ENCODE measurements around the gene IKZF5. TPM values are rescaled to one million over a fixed set of nuclear protein-coding genes. Genes with fewer than 3 reads are reported as not detected.

The IKZF5 gene
- total RNA-seq, 2 experiments from 2014 or later: 81.8 to 87.1 TPM

- ATAC-seq (ENCODE audit: poor library complexity) (no peak), DNase-seq (no peak)
- ChIA-PET CTCF (no interaction called here), POLR2A (no interaction called here)
- Mint-ChIP-seq H3K27ac (no peak overlapping the region), H3K27me3 (no peaks in the 10 kb centered on the region), H3K4me3 (no peak overlapping the region), H3K4me1 (ENCODE audit: low read depth) (peaks cover 9% of the 10 kb centered on the region), H3K36me3 (ENCODE audit: low read depth) (peaks cover 3% of the 10 kb centered on the region), H3K9me3 (no peaks in the 10 kb centered on the region)
- H3K27ac ChIP-seq (ENCODE audit: low read depth in 1 of 2, low read length in 2 of 2): no peak overlapping the region
- H3K4me1 ChIP-seq (ENCODE audit: insufficient read depth, low read length): no peaks in the 10 kb centered on the region
- no peaks in the 10 kb centered on the region for H3K27me3 ChIP-seq (ENCODE audit: control insufficient read depth in 1 of 2, insufficient read depth in 2 of 2, low read length in 2 of 2)
- intact Hi-C loops (cut with DNase I, micrococcal nuclease): loop anchor here in 1 of 2 experiments (10.0 kb wide), 2 partner anchors 1045 to 1395 kb away; partner anchors contain the start of genes NSMCE4A and OAT
- no peaks in the 10 kb centered on the region for H3K36me3 ChIP-seq (ENCODE audit: insufficient read depth, low read length)
- no peaks in the 10 kb centered on the region for H3K9me3 ChIP-seq (ENCODE audit: control insufficient read depth in 1 of 2, insufficient read depth in 1 of 2, low read length in 2 of 2)
- no peak overlapping the region for H3K4me3 ChIP-seq (ENCODE audit: low read length)
- no peak for TF ChIP-seq CTCF (IDR thresholded peaks at IDR 0.05)
Measured at GRCh38 chr10:123019941-123020703, 11.5 kb upstream of the IKZF5 start.

GRCh38 chr10:123019264-123019663, 10.7 kb upstream of the IKZF5 start:
- H3K27me3 ChIP-seq (ENCODE audit: control insufficient read depth in 1 of 2, insufficient read depth in 2 of 2, low read length in 2 of 2): no peaks in the 10 kb centered on the region
- intact Hi-C loops (cut with DNase I, micrococcal nuclease): loop anchor here in 1 of 2 experiments (10.0 kb wide), 2 partner anchors 1044 to 1396 kb away; partner anchors contain the start of genes NSMCE4A and OAT
- Mint-ChIP-seq H3K9me3 (no peaks in the 10 kb centered on the region), H3K4me1 (ENCODE audit: low read depth) (peaks cover 10% of the 10 kb centered on the region), H3K36me3 (ENCODE audit: low read depth) (peaks cover 4% of the 10 kb centered on the region), H3K27me3 (no peaks in the 10 kb centered on the region), H3K4me3 (no peak overlapping the region), H3K27ac (no peak overlapping the region)
- H3K36me3 ChIP-seq (ENCODE audit: insufficient read depth, low read length): no peaks in the 10 kb centered on the region
- POLR2A ChIA-PET: no interaction called here
- CTCF ChIA-PET: interaction anchor here (0.6 kb wide), 1 partner anchor 106 kb away, joined by 3 read pairs; no protein-coding TSS in a partner anchor
- no peak overlapping the region for H3K4me3 ChIP-seq (ENCODE audit: low read length)
- H3K27ac ChIP-seq (ENCODE audit: low read depth in 1 of 2, low read length in 2 of 2): no peak overlapping the region
- H3K9me3 ChIP-seq (ENCODE audit: control insufficient read depth in 1 of 2, insufficient read depth in 1 of 2, low read length in 2 of 2): no peaks in the 10 kb centered on the region
- H3K4me1 ChIP-seq (ENCODE audit: insufficient read depth, low read length): no peaks in the 10 kb centered on the region
- ATAC-seq (ENCODE audit: poor library complexity): no peak
- no peak for DNase-seq
- TF ChIP-seq CTCF (IDR thresholded peaks at IDR 0.05): no peak

GRCh38 chr10:123018531-123018930, 9.9 kb upstream of the IKZF5 start:
- no peaks in the 10 kb centered on the region for H3K4me1 ChIP-seq (ENCODE audit: insufficient read depth, low read length)
- ChIA-PET POLR2A (no interaction called here), CTCF (no interaction called here)
- H3K9me3 ChIP-seq (ENCODE audit: control insufficient read depth in 1 of 2, insufficient read depth in 1 of 2, low read length in 2 of 2): no peaks in the 10 kb centered on the region
- intact Hi-C loops (cut with DNase I, micrococcal nuclease): loop anchor here in 1 of 2 experiments (10.0 kb wide), 2 partner anchors 1044 to 1396 kb away; partner anchors contain the start of genes NSMCE4A and OAT
- peaks cover 10% of the 10 kb centered on the region for H3K4me1 Mint-ChIP-seq (ENCODE audit: low read depth)
- H3K36me3 Mint-ChIP-seq (ENCODE audit: low read depth): peaks cover 4% of the 10 kb centered on the region
- no peak overlapping the region for H3K27ac ChIP-seq (ENCODE audit: low read depth in 1 of 2, low read length in 2 of 2)
- H3K27me3 ChIP-seq (ENCODE audit: control insufficient read depth in 1 of 2, insufficient read depth in 2 of 2, low read length in 2 of 2): no peaks in the 10 kb centered on the region
- H3K4me3 Mint-ChIP-seq: no peak overlapping the region
- no peaks in the 10 kb centered on the region for H3K9me3 Mint-ChIP-seq
- no peak overlapping the region for H3K27ac Mint-ChIP-seq
- DNase-seq: no peak
- ATAC-seq (ENCODE audit: poor library complexity): no peak
- H3K36me3 ChIP-seq (ENCODE audit: insufficient read depth, low read length): peaks cover 2% of the 10 kb centered on the region
- no peaks in the 10 kb centered on the region for H3K27me3 Mint-ChIP-seq
- H3K4me3 ChIP-seq (ENCODE audit: low read length): no peak overlapping the region
- no peak for TF ChIP-seq CTCF (IDR thresholded peaks at IDR 0.05)
